SK-N-SH (cell line): ENCODE measurements around the gene CSHL1.

Experiments
- CTCF ChIP-seq: fragments of 200-600 bp; sonication (generic); IDR thresholded peaks from 2 replicates; pipeline ENCODE4 v1.6.1; 2017; ENCODE audit warnings: antibody characterized with exemption, mild to moderate bottlenecking, moderate library complexity
- EP300 ChIP-seq, 2 experiments: IDR thresholded peaks; 2 replicates each; pipeline versions ENCODE4 v1.4.0 to v1.6.1; 2012; ENCODE audit warnings: borderline replicate concordance in 1 of 2, low read depth in 1 of 2, low read length in 1 of 2
- USF2 ChIP-seq: fragments of 150-350 bp; IDR thresholded peaks from 2 replicates; pipeline ENCODE4 v1.6.1; 2017; ENCODE audit warnings: antibody characterized with exemption, low read length, low read depth, borderline replicate concordance

- TF ChIP-seq CTCF (no peak), EP300 (IDR thresholded peaks at IDR 0.05; ENCODE audit: borderline replicate concordance in 1 of 2, low read depth in 1 of 2, low read length in 1 of 2) (no peak), USF2 (no peak)
Measured at GRCh38 chr17:63917646-63918045, 6.6 kb upstream of the CSHL1 start.
